Left lobe of liver (tissue), 2 donors: ENCODE measurements around the gene COPZ1. TPM values are rescaled to one million over a fixed set of nuclear protein-coding genes. Genes with fewer than 3 reads are reported as not detected.
A peak's percentile ranks its signal among the peaks of the same experiment; 100 is the strongest.

Source experiments
- ATAC-seq: fragments of 200-7000 bp; cut with Tn5 transposase; one replicate; pipeline ENCODE4 v1.9.1; 2020; ENCODE audit warnings: mild to moderate bottlenecking, moderate library complexity
- DNase-seq: peaks from one replicate; pipeline ENCODE4 v3.0.0-alpha.2; 2020; ENCODE audit warnings: low spot score
- total RNA-seq: library from RNA; stranded (reverse); gene quantifications from one replicate; pipeline ENCODE4 v1.2.1, GENCODE V29; 2021
- donor health status: DM: no; HTN: no; CAD: no; lungs with moderate emphysema.
- donor health status: DM: no; HTN: yes; CAD: no.

Gene COPZ1
- total RNA-seq, 1 donor from 2014 or later, result 71.7 TPM

- ATAC-seq (no peak), DNase-seq (no peak)
These were observed 49.8 kb downstream of the COPZ1 start for GRCh38 chr12:54374562-54375258.

GRCh38 chr12:54375259-54375579 is 50.3 kb downstream of the COPZ1 start:
- DNase-seq (no peak), ATAC-seq (no peak)

GRCh38 chr12:54376596-54376995 is 51.7 kb downstream of the COPZ1 start:
- DNase-seq (no peak), ATAC-seq (no peak)

- ATAC-seq (no peak), DNase-seq (no peak)
These were observed 52.1 kb downstream of the COPZ1 start for GRCh38 chr12:54377007-54377406.

- ATAC-seq (no peak), DNase-seq (no peak)
These were observed 53.0 kb downstream of the COPZ1 start for GRCh38 chr12:54377797-54378515.

- DNase-seq (peak; percentile 71), ATAC-seq (peak; percentile 93)
These were observed 54.0 kb downstream of the COPZ1 start for GRCh38 chr12:54378796-54379397.

- ATAC-seq (peak; percentile 94), DNase-seq (peak; percentile 87)
These were observed 54.7 kb downstream of the COPZ1 start for GRCh38 chr12:54379398-54380201.

- no peak for DNase-seq
These were observed 56.2 kb downstream of the COPZ1 start for GRCh38 chr12:54381136-54381535.

GRCh38 chr12:54383041-54383609 is 58.2 kb downstream of the COPZ1 start:
- no peak for DNase-seq

More at GRCh38 chr12:54381136-54381535, 56.2 kb downstream of the COPZ1 start:
- no peak for ATAC-seq

GRCh38 chr12:54384591-54385041 is 59.7 kb downstream of the COPZ1 start, which contains the start of gene ZNF385A:
ZNF385A (minus strand) TSS chr12:54384733; CDS start chr12:54384514, 219 bp downstream.
- peak; percentile 21 for ATAC-seq

More at GRCh38 chr12:54383041-54383609, 58.2 kb downstream of the COPZ1 start:
- ATAC-seq, result no peak

GRCh38 chr12:54385251-54385914 is 60.5 kb downstream of the COPZ1 start:
- DNase-seq (no peak), ATAC-seq (peak; percentile 32)

More at GRCh38 chr12:54384591-54385041, 59.7 kb downstream of the COPZ1 start, which contains the start of gene ZNF385A:
- DNase-seq, result no peak

- DNase-seq (no peak), ATAC-seq (no peak)
These were observed 61.6 kb downstream of the COPZ1 start for GRCh38 chr12:54386403-54387113.

GRCh38 chr12:54387114-54387467 is 62.2 kb downstream of the COPZ1 start:
- no peak for DNase-seq
- ATAC-seq, result no peak

GRCh38 chr12:54388237-54389133 is 63.6 kb downstream of the COPZ1 start:
- DNase-seq (no peak), ATAC-seq (no peak)

- ATAC-seq (no peak), DNase-seq (no peak)
These were observed 64.2 kb downstream of the COPZ1 start for GRCh38 chr12:54389134-54389508.

GRCh38 chr12:54389607-54390175 is 64.8 kb downstream of the COPZ1 start:
- no peak for DNase-seq
- ATAC-seq, result no peak

- DNase-seq (no peak), ATAC-seq (peak; percentile 14)
These were observed 65.3 kb downstream of the COPZ1 start for GRCh38 chr12:54390176-54390667.
